Activated CD4-positive, alpha-beta T cell treated with anti-CD3 and anti-CD28 coated beads, Interleukin-2, amount 10 ng/mL, durations not matched to agents 24 days and 14 days (primary cell): ENCODE data around the gene AQP1. TPM values are rescaled to one million over a fixed set of nuclear protein-coding genes. Genes with fewer than 3 reads are reported as not detected.

Experiments
- total RNA-seq: library from RNA; stranded (reverse); gene quantifications from 2 replicates; pipeline ENCODE4 v1.2.3, GENCODE V29; 2022

Gene AQP1
- total RNA-seq, 1 donor from 2014 or later, result not detected

Other genes starting within 250 kb of the AQP1 start
- not detected in 2 replicates for gene CRHR2, start 229.4 kb upstream of the AQP1 start, total RNA-seq
- not detected in 2 replicates for gene INMT, start 159.7 kb upstream of the AQP1 start, total RNA-seq
- gene MINDY4, start 140.4 kb upstream of the AQP1 start, total RNA-seq, result 1.2 and 1.3 TPM in 2 replicates
- not detected in 2 replicates for gene GHRHR, start 52.1 kb downstream of the AQP1 start, total RNA-seq
- not detected in 2 replicates for gene ADCYAP1R1, start 140.5 kb downstream of the AQP1 start, total RNA-seq